ENCODE measurements around the gene ERF.

GRCh38 chr19:42275103-42275502 is 20.2 kb upstream of the ERF start:
- no peak for TF ChIP-seq LARP7 (IDR thresholded peaks at IDR 0.05)
- TF ChIP-seq CTCF (IDR thresholded peaks at IDR 0.05 in 2 of 3, conservative IDR thresholded peaks at IDR 0.05 in 1 of 3; ENCODE audit: control insufficient read depth in 2 of 3, extremely low read depth in 1 of 3, insufficient read depth in 1 of 3, low read depth in 3 of 3, low read length in 3 of 3), result no peak
- no peak for TF ChIP-seq EZH2 (IDR thresholded peaks at IDR 0.05; ENCODE audit: borderline replicate concordance, control insufficient read depth, low read depth, low read length)
- no peak for TF ChIP-seq ZBTB11 (CRISPR knock-in tag; IDR thresholded peaks at IDR 0.05)
- TF ChIP-seq TCF12 (IDR thresholded peaks at IDR 0.05; ENCODE audit: low read depth, low read length), result no peak
- no peak for TF ChIP-seq RELA (IDR thresholded peaks at IDR 0.05; ENCODE audit: borderline replicate concordance, partially characterized antibody)
